ENCODE results near the gene BRIP1.

BRIP1 gene

GRCh38 chr17:61856035-61856434 is 7.3 kb downstream of the BRIP1 start:
- DNase-seq (ENCODE audit: low read depth): no peak
- no peak for TF ChIP-seq MAX (IDR thresholded peaks at IDR 0.05; ENCODE audit: low read depth, low read length)
- TF ChIP-seq CTCF (IDR thresholded peaks at IDR 0.05; ENCODE audit: low read depth, low read length): no peak
- TF ChIP-seq MYC (IDR thresholded peaks at IDR 0.05; ENCODE audit: low read depth, low read length): no peak
- TF ChIP-seq POLR2A (IDR thresholded peaks at IDR 0.05; ENCODE audit: extremely low read depth, insufficient read length): no peak
- H3K4me3 ChIP-seq (ENCODE audit: low read depth, low read length): no peak overlapping the region

- no peak for TF ChIP-seq MAX (IDR thresholded peaks at IDR 0.05; ENCODE audit: low read depth, low read length)
- no peak for TF ChIP-seq MYC (IDR thresholded peaks at IDR 0.05; ENCODE audit: low read depth, low read length)
- TF ChIP-seq CTCF (IDR thresholded peaks at IDR 0.05; ENCODE audit: low read depth, low read length): no peak
- TF ChIP-seq POLR2A (IDR thresholded peaks at IDR 0.05; ENCODE audit: extremely low read depth, insufficient read length): no peak
- DNase-seq (ENCODE audit: low read depth): no peak
- H3K4me3 ChIP-seq (ENCODE audit: low read depth, low read length): no peak overlapping the region
Observed at GRCh38 chr17:61852857-61853256, 10.5 kb downstream of the BRIP1 start.

- no peak for DNase-seq (ENCODE audit: low read depth)
- no peak overlapping the region for H3K4me3 ChIP-seq (ENCODE audit: low read depth, low read length)
- TF ChIP-seq POLR2A (IDR thresholded peaks at IDR 0.05; ENCODE audit: extremely low read depth, insufficient read length) (no peak), MYC (IDR thresholded peaks at IDR 0.05; ENCODE audit: low read depth, low read length) (no peak), MAX (IDR thresholded peaks at IDR 0.05; ENCODE audit: low read depth, low read length) (no peak), CTCF (IDR thresholded peaks at IDR 0.05; ENCODE audit: low read depth, low read length) (no peak)
Observed at GRCh38 chr17:61849674-61850073, 13.7 kb downstream of the BRIP1 start.

- H3K4me3 ChIP-seq (ENCODE audit: low read depth, low read length): no peak overlapping the region
- DNase-seq (ENCODE audit: low read depth): no peak
- TF ChIP-seq CTCF (IDR thresholded peaks at IDR 0.05; ENCODE audit: low read depth, low read length) (no peak), MYC (IDR thresholded peaks at IDR 0.05; ENCODE audit: low read depth, low read length) (no peak), POLR2A (IDR thresholded peaks at IDR 0.05; ENCODE audit: extremely low read depth, insufficient read length) (no peak), MAX (IDR thresholded peaks at IDR 0.05; ENCODE audit: low read depth, low read length) (no peak)
Observed at GRCh38 chr17:61848896-61849295, 14.4 kb downstream of the BRIP1 start.

GRCh38 chr17:61848247-61848646 is 15.1 kb downstream of the BRIP1 start:
- H3K4me3 ChIP-seq (ENCODE audit: low read depth, low read length): no peak overlapping the region
- no peak for DNase-seq (ENCODE audit: low read depth)
- no peak for TF ChIP-seq MAX (IDR thresholded peaks at IDR 0.05; ENCODE audit: low read depth, low read length)
- no peak for TF ChIP-seq POLR2A (IDR thresholded peaks at IDR 0.05; ENCODE audit: extremely low read depth, insufficient read length)
- no peak for TF ChIP-seq CTCF (IDR thresholded peaks at IDR 0.05; ENCODE audit: low read depth, low read length)
- no peak for TF ChIP-seq MYC (IDR thresholded peaks at IDR 0.05; ENCODE audit: low read depth, low read length)

GRCh38 chr17:61847659-61848058 is 15.7 kb downstream of the BRIP1 start:
- H3K4me3 ChIP-seq (ENCODE audit: low read depth, low read length): no peak overlapping the region
- TF ChIP-seq CTCF (IDR thresholded peaks at IDR 0.05; ENCODE audit: low read depth, low read length) (no peak), POLR2A (IDR thresholded peaks at IDR 0.05; ENCODE audit: extremely low read depth, insufficient read length) (no peak), MAX (IDR thresholded peaks at IDR 0.05; ENCODE audit: low read depth, low read length) (no peak), MYC (IDR thresholded peaks at IDR 0.05; ENCODE audit: low read depth, low read length) (no peak)
- DNase-seq (ENCODE audit: low read depth): no peak

Data from NB4 (cell line).